Calu3 (cell line): Measurements from ENCODE around the gene MYL6B. TPM values are rescaled to one million over a fixed set of nuclear protein-coding genes. Genes with fewer than 3 reads are reported as not detected.

Experiments used
- BruUV-seq: library from RNA; stranded (reverse); fragments of 400-500 nt; replicated peaks from 2 replicates; lab custom pipeline; 2021; lab: Mats Ljungman, UMichigan
- CTCF ChIA-PET: fragments of 300-600 bp; sonication (Branson Sonifier 250); formaldehyde crosslinking; loops from one replicate; lab custom pipeline; 2022; ENCODE audit warnings: antibody characterized with exemption; lab: Charles Lee
- DNase-seq: peaks from one replicate; pipeline ENCODE4 v3.0.0; 2022
- H3K27ac Mint-ChIP-seq: one replicate; pipeline ENCODE4 v1.8.0; 2022; ENCODE audit warnings: mixed read lengths; ENCODE audit not compliant: unreplicated experiment
- H3K27me3 Mint-ChIP-seq: one replicate; pipeline ENCODE4 v1.8.0; 2022; ENCODE audit warnings: mixed read lengths; ENCODE audit not compliant: unreplicated experiment
- H3K36me3 Mint-ChIP-seq: one replicate; pipeline ENCODE4 v1.8.0; 2022; ENCODE audit warnings: mild to moderate bottlenecking, moderate library complexity, mixed read lengths; ENCODE audit not compliant: insufficient read depth, unreplicated experiment
- H3K4me1 Mint-ChIP-seq: one replicate; pipeline ENCODE4 v1.8.0; 2022; ENCODE audit warnings: mild to moderate bottlenecking, low read depth, mixed read lengths; ENCODE audit not compliant: unreplicated experiment
- H3K4me3 Mint-ChIP-seq: one replicate; pipeline ENCODE4 v1.8.0; 2022; ENCODE audit warnings: mild to moderate bottlenecking, low read depth, moderate library complexity, mixed read lengths; ENCODE audit not compliant: unreplicated experiment
- H3K9me3 Mint-ChIP-seq: one replicate; pipeline ENCODE4 v1.8.0; 2022; ENCODE audit warnings: low read depth, mixed read lengths; ENCODE audit not compliant: unreplicated experiment
- intact Hi-C: fragments of 100-400 bp; cut with micrococcal nuclease; formaldehyde crosslinking; loops from one replicate; pipeline ENCODE4 v1.10.0; 2022; ENCODE audit not compliant: unreplicated experiment
- total RNA-seq: library from RNA; stranded (reverse); gene quantifications from 2 replicates; pipeline ENCODE4 v1.2.3, GENCODE V29; 2022
- TF ChIP-seq, protein P1 (sequence below): fragments of 200-600 bp; IDR thresholded peaks from one replicate; pipeline ENCODE4 v1.8.0; 2022; ENCODE audit warnings: antibody characterized with exemption; ENCODE audit not compliant: unreplicated experiment

Gene MYL6B
- total RNA-seq, 1 experiment from 2014 or later: 53.7 TPM

DNA sequence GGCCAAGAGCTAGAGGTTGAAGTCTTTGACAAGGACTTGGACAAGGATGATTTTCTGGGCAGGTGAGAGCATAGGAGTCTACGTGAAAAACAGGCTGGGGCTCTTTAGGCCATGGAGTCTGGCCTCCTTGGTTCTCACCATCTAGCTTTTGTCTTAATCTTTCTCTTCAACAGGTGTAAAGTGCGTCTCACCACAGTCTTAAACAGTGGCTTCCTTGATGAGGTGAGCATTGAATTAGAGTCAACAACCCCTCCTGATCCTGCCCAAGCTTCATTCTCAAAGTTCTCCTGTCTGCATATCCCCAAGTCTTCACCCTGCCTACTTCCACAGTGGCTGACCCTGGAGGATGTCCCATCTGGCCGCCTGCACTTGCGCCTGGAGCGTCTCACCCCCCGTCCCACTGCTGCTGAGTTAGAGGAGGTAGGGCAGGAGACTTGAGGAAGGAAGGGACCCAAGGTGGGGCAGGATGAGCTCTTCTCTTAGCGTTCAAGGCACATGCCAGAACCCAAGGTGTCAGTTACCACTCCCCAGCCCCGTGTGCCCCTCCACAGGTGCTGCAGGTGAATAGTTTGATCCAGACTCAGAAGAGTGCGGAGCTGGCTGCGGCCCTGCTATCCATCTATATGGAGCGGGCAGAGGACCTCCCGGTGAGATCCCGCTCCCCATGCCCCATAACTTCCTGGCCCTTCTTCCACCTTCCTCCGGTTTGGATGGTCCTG is 14.4 kb upstream of the MYL6B start:
- BruUV-seq: no TSS peak
- no peaks in the 10 kb centered on the region for H3K9me3 Mint-ChIP-seq

DNA sequence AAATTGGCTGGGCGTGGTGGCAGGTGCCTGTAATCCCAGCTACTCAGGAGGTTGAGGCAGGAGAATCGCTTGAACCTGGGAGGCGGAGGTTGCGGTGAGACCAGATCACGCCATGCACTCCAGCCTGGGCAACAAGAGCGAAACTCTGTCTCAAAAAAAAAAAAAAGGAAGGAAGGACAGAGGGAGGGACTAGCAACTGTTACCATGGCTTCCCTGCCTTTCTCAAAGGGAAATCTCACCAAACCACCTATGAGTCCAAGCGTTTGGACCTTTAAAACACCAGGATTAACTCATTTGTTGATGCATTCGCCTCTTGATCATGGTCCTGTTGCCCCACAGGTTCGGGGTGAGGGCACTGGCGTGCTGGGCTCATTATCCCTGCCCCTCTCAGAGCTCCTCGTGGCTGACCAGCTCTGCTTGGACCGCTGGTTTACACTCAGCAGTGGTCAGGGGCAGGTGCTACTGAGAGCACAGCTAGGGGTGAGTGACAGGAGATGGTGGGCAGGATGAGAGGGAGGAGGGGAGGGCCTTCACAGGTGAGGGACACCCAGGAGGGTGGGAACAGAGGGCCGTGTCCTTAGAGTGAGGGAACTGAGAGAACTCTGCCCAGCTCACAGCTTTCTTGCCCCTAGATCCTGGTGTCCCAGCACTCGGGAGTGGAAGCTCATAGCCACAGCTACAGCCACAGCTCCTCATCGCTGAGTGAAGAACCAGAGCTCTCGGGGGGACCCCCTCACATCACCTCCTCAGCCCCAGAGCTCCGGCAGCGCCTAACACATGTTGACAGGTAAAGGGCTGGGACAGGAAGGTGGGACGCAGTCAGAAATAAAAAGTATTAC is 10.2 kb upstream of the MYL6B start:
- intact Hi-C loops: no loop called here
- DNase-seq: no peak
- no peaks in the 10 kb centered on the region for H3K27me3 Mint-ChIP-seq
- no TSS peak for BruUV-seq
- TF ChIP-seq, protein P1, sequence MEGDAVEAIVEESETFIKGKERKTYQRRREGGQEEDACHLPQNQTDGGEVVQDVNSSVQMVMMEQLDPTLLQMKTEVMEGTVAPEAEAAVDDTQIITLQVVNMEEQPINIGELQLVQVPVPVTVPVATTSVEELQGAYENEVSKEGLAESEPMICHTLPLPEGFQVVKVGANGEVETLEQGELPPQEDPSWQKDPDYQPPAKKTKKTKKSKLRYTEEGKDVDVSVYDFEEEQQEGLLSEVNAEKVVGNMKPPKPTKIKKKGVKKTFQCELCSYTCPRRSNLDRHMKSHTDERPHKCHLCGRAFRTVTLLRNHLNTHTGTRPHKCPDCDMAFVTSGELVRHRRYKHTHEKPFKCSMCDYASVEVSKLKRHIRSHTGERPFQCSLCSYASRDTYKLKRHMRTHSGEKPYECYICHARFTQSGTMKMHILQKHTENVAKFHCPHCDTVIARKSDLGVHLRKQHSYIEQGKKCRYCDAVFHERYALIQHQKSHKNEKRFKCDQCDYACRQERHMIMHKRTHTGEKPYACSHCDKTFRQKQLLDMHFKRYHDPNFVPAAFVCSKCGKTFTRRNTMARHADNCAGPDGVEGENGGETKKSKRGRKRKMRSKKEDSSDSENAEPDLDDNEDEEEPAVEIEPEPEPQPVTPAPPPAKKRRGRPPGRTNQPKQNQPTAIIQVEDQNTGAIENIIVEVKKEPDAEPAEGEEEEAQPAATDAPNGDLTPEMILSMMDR: no peak
- H3K4me1 Mint-ChIP-seq: no peaks in the 10 kb centered on the region
- H3K36me3 Mint-ChIP-seq: peaks cover 44% of the 10 kb centered on the region
- no peak overlapping the region for H3K4me3 Mint-ChIP-seq
- H3K9me3 Mint-ChIP-seq: no peaks in the 10 kb centered on the region
- no peak overlapping the region for H3K27ac Mint-ChIP-seq
- CTCF ChIA-PET: interaction anchor here (0.7 kb wide), 1 partner anchor 92 kb away, joined by 3 read pairs; no protein-coding TSS in a partner anchor

More for the DNA sequence above, 14.4 kb upstream of the MYL6B start:
- no peak overlapping the region for H3K4me3 Mint-ChIP-seq
- CTCF ChIA-PET: interaction anchor here (0.8 kb wide), 1 partner anchor 83 kb away, joined by 3 read pairs; no protein-coding TSS in a partner anchor
- H3K27me3 Mint-ChIP-seq: no peaks in the 10 kb centered on the region
- DNase-seq: no peak
- H3K4me1 Mint-ChIP-seq: no peaks in the 10 kb centered on the region
- peaks cover 48% of the 10 kb centered on the region for H3K36me3 Mint-ChIP-seq
- intact Hi-C loops: no loop called here
- TF ChIP-seq, protein P1: no peak
- H3K27ac Mint-ChIP-seq: no peak overlapping the region

DNA sequence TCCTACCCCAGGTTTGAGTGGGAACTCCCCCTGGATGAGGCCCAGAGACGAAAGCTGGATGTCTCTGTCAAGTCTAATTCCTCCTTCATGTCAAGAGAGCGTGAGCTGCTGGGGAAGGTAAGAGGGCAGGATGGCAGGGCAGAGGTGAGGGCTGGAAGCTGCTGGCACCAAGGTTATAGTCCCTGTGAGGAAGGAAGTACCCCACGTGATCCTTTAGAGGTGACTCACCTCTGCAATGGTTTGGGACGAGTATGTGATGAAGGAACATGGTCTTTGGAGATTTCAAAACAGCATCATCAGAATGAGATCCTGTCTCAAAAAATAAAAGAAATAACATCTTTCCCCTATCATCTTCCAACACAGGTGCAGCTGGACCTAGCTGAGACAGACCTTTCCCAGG is 9.2 kb upstream of the MYL6B start:
- no peaks in the 10 kb centered on the region for H3K9me3 Mint-ChIP-seq
- CTCF ChIA-PET: no interaction called here
- TF ChIP-seq, protein P1: no peak
- DNase-seq: no peak
- no TSS peak for BruUV-seq
- H3K36me3 Mint-ChIP-seq: peaks cover 44% of the 10 kb centered on the region
- intact Hi-C loops: no loop called here
- H3K27me3 Mint-ChIP-seq: no peaks in the 10 kb centered on the region
- no peak overlapping the region for H3K27ac Mint-ChIP-seq
- H3K4me1 Mint-ChIP-seq: no peaks in the 10 kb centered on the region
- H3K4me3 Mint-ChIP-seq: no peak overlapping the region

DNA sequence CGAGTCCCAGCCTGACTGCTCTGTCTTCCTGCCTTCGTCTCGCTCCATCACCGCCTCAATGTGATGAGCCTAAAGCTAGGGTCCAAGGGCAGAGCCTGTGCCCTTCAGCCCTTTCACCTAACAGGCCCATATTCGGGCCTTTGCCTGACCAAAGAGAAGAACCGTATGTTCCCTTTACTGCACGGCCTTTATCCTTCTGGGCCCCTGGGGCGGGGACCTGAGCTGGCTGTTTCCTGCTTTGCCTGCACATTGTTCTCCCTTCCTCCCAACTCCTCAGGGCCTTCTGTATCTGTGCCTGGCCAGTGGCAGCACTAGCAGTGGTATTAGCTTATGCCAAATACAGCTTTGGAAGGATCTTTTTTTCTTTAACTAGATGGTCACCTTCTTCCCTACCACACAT is 8.5 kb upstream of the MYL6B start:
- CTCF ChIA-PET: interaction anchor here (0.6 to 0.7 kb wide), 2 partner anchors 16 to 335 kb away, joined by 3 read pairs; partner anchors contain the start of gene ESYT1
- Mint-ChIP-seq H3K36me3 (peaks cover 38% of the 10 kb centered on the region), H3K4me3 (no peak overlapping the region), H3K27ac (no peak overlapping the region), H3K27me3 (no peaks in the 10 kb centered on the region), H3K9me3 (no peaks in the 10 kb centered on the region), H3K4me1 (no peaks in the 10 kb centered on the region)
- intact Hi-C loops: no loop called here
- TF ChIP-seq, protein P1: no peak
- no peak for DNase-seq
- no TSS peak for BruUV-seq
